Mesothelial cell of epicardium (in vitro differentiated cells): Measurements from ENCODE around the gene HPS4. TPM values are rescaled to one million over a fixed set of nuclear protein-coding genes. Genes with fewer than 3 reads are reported as not detected.

Source experiments
- DNase-seq, 2 experiments: peaks; one replicate each; pipeline ENCODE4 v3.0.0; 2021; ENCODE audit warnings: low spot score in 2 of 2; ENCODE audit not compliant: unreplicated experiment in 2 of 2
- H3K27ac Mint-ChIP-seq: 2 replicates; pipeline ENCODE4 v1.8.0; 2021; ENCODE audit warnings: mixed read lengths
- H3K27me3 Mint-ChIP-seq: 2 replicates; pipeline ENCODE4 v1.8.0; 2021; ENCODE audit warnings: low read depth, mixed read lengths
- H3K36me3 Mint-ChIP-seq: 2 replicates; pipeline ENCODE4 v1.8.0; 2021; ENCODE audit warnings: mixed read lengths
- H3K4me1 Mint-ChIP-seq: 2 replicates; pipeline ENCODE4 v1.8.0; 2021; ENCODE audit warnings: mixed read lengths
- H3K4me3 Mint-ChIP-seq: 2 replicates; pipeline ENCODE4 v1.8.0; 2021; ENCODE audit warnings: mild to moderate bottlenecking, moderate library complexity, mixed read lengths
- H3K9me3 Mint-ChIP-seq: 2 replicates; pipeline ENCODE4 v1.8.0; 2021; ENCODE audit warnings: mixed read lengths
- total RNA-seq: library from RNA; stranded (reverse); gene quantifications from 3 replicates; pipeline ENCODE4 v1.2.1, GENCODE V29; 2021
- TF ChIP-seq, protein P1 (sequence below): fragments of 200-600 bp; sonication (generic); IDR thresholded peaks from one replicate; pipeline ENCODE4 v1.5.0; 2021; ENCODE audit warnings: antibody characterized with exemption; ENCODE audit not compliant: unreplicated experiment

Gene HPS4
- total RNA-seq, 1 donor from 2014 or later = 55.6 TPM

DNA sequence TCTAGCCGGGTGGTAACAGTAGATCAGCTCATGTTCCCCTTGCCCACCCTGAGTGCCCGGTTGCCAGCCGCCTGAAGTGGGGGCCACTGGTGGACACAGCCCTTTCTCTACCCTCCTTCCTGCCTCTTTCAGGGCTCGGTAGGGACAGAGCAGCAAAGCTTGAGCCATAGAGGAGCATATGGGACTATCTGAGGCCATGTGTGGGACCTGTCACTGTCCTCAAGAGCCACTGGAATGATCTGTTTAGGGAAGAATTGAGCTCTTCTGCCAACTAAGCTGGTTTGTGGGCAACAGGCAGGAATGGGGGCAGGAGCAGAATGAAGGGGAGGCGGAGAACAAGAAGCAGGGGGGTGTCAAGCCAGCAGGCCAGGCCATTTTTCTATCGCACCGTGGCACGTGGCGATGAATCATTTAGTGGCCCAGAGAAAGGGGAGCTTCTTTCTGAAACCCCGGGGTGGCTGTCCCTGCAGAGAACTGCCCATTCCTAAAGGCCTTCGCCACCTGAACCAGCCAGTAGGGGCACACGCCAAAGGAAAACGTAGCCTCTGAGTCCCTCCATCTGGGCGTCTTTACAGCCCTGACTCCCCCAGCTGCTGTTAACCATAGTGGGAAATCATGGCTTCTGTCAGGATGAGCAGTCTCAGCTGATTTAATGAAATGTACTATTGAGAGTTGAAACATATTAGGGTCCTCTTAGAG lies 45.7 kb downstream of the HPS4 start:
- TF ChIP-seq, protein P1, sequence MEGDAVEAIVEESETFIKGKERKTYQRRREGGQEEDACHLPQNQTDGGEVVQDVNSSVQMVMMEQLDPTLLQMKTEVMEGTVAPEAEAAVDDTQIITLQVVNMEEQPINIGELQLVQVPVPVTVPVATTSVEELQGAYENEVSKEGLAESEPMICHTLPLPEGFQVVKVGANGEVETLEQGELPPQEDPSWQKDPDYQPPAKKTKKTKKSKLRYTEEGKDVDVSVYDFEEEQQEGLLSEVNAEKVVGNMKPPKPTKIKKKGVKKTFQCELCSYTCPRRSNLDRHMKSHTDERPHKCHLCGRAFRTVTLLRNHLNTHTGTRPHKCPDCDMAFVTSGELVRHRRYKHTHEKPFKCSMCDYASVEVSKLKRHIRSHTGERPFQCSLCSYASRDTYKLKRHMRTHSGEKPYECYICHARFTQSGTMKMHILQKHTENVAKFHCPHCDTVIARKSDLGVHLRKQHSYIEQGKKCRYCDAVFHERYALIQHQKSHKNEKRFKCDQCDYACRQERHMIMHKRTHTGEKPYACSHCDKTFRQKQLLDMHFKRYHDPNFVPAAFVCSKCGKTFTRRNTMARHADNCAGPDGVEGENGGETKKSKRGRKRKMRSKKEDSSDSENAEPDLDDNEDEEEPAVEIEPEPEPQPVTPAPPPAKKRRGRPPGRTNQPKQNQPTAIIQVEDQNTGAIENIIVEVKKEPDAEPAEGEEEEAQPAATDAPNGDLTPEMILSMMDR = no peak
- H3K4me1 Mint-ChIP-seq = no peaks in the 10 kb centered on the region
- no peaks in the 10 kb centered on the region for H3K36me3 Mint-ChIP-seq
- DNase-seq = no peak
- no peaks in the 10 kb centered on the region for H3K27me3 Mint-ChIP-seq
- H3K9me3 Mint-ChIP-seq = no peaks in the 10 kb centered on the region
- H3K27ac Mint-ChIP-seq = no peak overlapping the region
- H3K4me3 Mint-ChIP-seq = no peak overlapping the region

DNA sequence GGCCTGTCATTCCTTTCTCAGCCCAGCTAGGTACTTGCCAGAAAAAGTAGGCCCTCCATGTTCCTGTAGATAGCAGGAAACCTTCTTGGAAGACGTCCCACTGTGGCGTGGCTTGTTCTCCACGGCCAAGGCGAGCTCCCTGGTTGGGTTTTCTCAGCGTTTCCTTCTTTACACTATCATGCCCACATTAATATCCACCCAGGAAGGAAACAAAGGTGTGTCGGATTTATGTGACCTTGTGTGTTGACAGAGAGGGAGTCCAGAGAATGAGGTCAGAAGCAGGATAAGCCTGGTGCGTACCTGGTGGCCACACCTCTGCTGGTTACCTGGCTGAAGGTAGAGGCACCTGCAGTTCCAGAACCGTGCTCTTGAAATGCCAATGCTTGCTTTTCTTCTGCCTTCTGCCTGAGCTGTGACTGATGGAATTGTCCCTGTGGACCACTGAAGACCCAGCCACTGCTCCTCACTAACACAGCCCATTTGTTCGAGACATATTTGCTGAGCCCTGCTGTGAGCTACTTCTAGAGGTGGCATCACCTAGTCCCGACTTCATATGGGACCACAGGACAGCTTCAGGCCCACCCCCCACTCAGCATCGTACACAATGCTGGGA lies 46.6 kb downstream of the HPS4 start:
- DNase-seq = no peak
- H3K4me3 Mint-ChIP-seq = no peak overlapping the region
- H3K4me1 Mint-ChIP-seq = no peaks in the 10 kb centered on the region
- no peaks in the 10 kb centered on the region for H3K36me3 Mint-ChIP-seq
- no peak overlapping the region for H3K27ac Mint-ChIP-seq
- TF ChIP-seq, protein P1 = no peak
- H3K9me3 Mint-ChIP-seq = no peaks in the 10 kb centered on the region
- H3K27me3 Mint-ChIP-seq = no peaks in the 10 kb centered on the region

DNA sequence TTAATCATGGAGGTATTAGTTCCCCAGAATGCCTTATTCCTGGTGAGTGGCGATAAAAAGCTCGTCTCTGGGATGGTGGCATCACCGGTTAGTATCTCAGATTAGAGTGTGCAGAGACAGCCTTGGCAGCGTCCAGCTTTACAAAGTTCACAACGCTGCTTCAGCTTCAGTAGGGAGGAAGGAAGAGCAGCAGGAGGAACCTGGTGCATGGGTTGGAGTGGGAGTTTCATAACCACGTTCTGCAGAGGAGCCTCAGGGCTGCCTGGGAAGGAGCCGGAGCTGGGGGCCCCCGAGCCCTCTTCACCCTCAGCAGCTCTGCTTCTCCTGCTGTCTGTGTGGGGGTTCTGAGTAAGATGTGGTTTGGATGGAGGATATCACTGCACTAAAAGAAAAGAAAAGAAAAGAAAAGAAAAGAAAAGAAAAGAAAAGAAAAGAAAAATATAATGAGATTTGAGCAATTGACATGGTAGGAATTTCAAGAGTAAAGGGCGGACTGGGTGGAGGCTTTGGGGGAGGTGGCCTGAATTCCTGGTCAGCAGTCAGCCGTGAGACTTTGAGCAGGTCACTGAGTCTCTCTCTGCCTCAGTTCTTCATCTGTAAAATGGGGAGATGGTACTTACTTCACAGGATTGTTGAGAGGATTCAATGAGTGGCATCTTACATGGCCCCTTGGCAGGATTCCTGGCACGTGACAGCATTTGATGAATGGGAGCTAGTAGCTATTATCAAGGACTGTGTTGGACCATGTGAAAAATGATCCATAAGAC lies 48.1 kb downstream of the HPS4 start:
- H3K9me3 Mint-ChIP-seq = no peaks in the 10 kb centered on the region
- H3K36me3 Mint-ChIP-seq = no peaks in the 10 kb centered on the region
- TF ChIP-seq, protein P1 = no peak
- H3K4me1 Mint-ChIP-seq = no peaks in the 10 kb centered on the region
- DNase-seq = no peak
- H3K27me3 Mint-ChIP-seq = peaks cover 12% of the 10 kb centered on the region
- no peak overlapping the region for H3K27ac Mint-ChIP-seq
- no peak overlapping the region for H3K4me3 Mint-ChIP-seq

DNA sequence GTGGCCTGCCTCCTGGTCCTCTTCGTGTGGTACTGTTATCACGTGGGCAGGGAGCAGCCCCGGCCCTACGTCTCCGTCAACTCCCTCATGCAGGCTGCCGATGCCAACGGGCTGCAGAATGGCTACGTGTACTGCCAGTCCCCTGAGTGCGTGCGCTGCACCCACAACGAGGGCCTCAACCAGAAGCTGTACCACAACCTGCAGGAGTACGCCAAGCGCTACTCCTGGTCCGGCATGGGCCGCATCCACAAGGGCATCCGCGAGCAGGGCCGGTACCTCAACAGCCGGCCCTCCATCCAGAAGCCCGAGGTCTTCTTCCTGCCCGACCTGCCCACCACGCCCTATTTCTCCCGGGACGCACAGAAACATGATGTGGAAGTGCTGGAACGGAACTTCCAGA lies 49.8 kb downstream of the HPS4 start:
- Mint-ChIP-seq H3K4me3 (no peak overlapping the region), H3K4me1 (peaks cover 4% of the 10 kb centered on the region), H3K27me3 (peaks cover 22% of the 10 kb centered on the region)

DNA sequence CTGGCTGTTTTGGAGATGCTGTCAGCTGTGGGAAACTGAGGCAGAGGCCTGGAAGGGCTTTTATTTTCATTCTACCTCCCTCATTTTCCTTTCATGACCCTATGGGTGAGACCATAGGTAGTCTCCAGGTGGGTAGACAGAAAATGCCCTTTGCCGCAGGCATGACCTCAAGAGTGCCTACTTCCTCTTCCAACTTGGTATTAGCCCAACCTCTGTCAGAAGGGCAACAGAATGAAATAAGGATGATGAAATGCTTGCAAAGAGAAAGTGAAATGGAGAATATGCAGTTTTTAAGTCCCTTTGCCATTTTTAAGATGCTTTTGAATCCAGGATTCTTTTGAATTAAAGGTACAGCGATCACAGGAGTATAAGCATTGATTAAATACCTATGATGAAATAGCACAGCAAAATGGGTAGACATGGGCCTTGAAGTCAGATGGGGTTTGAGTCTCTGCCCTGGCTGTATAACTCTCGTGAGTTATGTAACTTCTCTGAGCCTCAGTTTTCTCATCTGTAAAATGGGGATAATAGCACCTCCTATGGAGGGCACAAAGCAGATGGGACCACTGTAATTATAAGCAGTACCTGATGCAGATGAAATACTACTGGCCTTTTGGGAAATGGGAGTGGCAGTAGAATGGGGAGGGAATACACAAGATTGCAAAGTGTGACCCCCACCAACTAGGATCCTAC lies 50.8 kb downstream of the HPS4 start:
- Mint-ChIP-seq H3K27me3 (peaks cover 32% of the 10 kb centered on the region), H3K4me3 (no peak overlapping the region), H3K36me3 (no peaks in the 10 kb centered on the region)

More for the DNA sequence above, 49.8 kb downstream of the HPS4 start:
- DNase-seq = no peak
- Mint-ChIP-seq H3K9me3 (no peaks in the 10 kb centered on the region), H3K27ac (no peak overlapping the region), H3K36me3 (no peaks in the 10 kb centered on the region)
- TF ChIP-seq, protein P1 = no peak

More for the DNA sequence above, 50.8 kb downstream of the HPS4 start:
- DNase-seq = no peak
- Mint-ChIP-seq H3K4me1 (peaks cover 8% of the 10 kb centered on the region), H3K27ac (no peak overlapping the region), H3K9me3 (no peaks in the 10 kb centered on the region)
- TF ChIP-seq, protein P1 = no peak
